K562 (cell line): ENCODE measurements around the gene MBOAT2. TPM values are rescaled to one million over a fixed set of nuclear protein-coding genes. Genes with fewer than 3 reads are reported as not detected.

Experiments used
- CXXC5 ChIP-seq: fragments of 250-450 bp; sonication (Bioruptor Pico); IDR thresholded peaks from 2 replicates; pipeline ENCODE4 v1.8.0; 2022; ENCODE audit warnings: inconsistent platforms, mild to moderate bottlenecking, moderate library complexity
- ELK3 ChIP-seq: fragments of 450-650 bp; formaldehyde crosslinking; IDR thresholded peaks from 2 replicates; pipeline ENCODE4 v1.4.0; 2020; ENCODE audit warnings: mild to moderate bottlenecking
- LARP7 ChIP-seq: fragments of 450-650 bp; IDR thresholded peaks from 2 replicates; pipeline ENCODE4 v1.6.1; 2016
- MAFF ChIP-seq: IDR thresholded peaks from 2 replicates; pipeline ENCODE4 v1.6.1; 2012; ENCODE audit warnings: low read length, improper control_type of control experiment
- NEUROD1 ChIP-seq: fragments of 150-350 bp; IDR thresholded peaks from 2 replicates; pipeline ENCODE4 v1.6.1; 2014; ENCODE audit warnings: borderline replicate concordance, low read length, low read depth; ENCODE audit not compliant: partially characterized antibody
- NR2C1 ChIP-seq, 2 experiments: fragments of 450-650 bp; IDR thresholded peaks; 2 replicates each; pipeline ENCODE4 v1.6.1; 2017; ENCODE audit warnings: mild to moderate bottlenecking in 2 of 2, antibody characterized with exemption in 1 of 2, inconsistent platforms in 1 of 2, missing compliant biosample characterization in 1 of 2, missing genetic modification characterization in 1 of 2
- PYGO2 ChIP-seq: fragments of 450-650 bp; IDR thresholded peaks from 2 replicates; pipeline ENCODE4 v1.6.1; 2016; ENCODE audit warnings: mild to moderate bottlenecking, missing genetic modification characterization, moderate library complexity, missing compliant biosample characterization
- RHOXF2B ChIP-seq: fragments of 250-450 bp; sonication (Bioruptor Pico); conservative IDR thresholded peaks from 2 replicates; pipeline ENCODE4 v1.5.1; 2021
- SIN3A ChIP-seq, 2 experiments: fragments of 150-350 bp in 1 of 2; IDR thresholded peaks; 2 replicates each; pipeline ENCODE4 v1.6.1; 2011 to 2016; ENCODE audit warnings: borderline replicate concordance in 2 of 2, low read depth in 2 of 2, low read length in 2 of 2, mild to moderate bottlenecking in 2 of 2, moderate library complexity in 2 of 2; ENCODE audit not compliant: control insufficient read depth in 1 of 2
- SIN3B ChIP-seq: fragments of 450-650 bp; IDR thresholded peaks from 2 replicates; pipeline ENCODE4 v1.6.1; 2017; ENCODE audit warnings: low read depth, mild to moderate bottlenecking, moderate library complexity
- SIRT6 ChIP-seq: IDR thresholded peaks from one replicate; pipeline ENCODE4 v1.6.1; 2012; ENCODE audit warnings: low read depth, mild to moderate bottlenecking, control low read depth, inconsistent platforms, low read length, moderate library complexity
- SMAD2 ChIP-seq: fragments of 150-350 bp; IDR thresholded peaks from 2 replicates; pipeline ENCODE4 v1.6.1; 2014; ENCODE audit warnings: low read depth, mild to moderate bottlenecking, low read length
- SOX6 ChIP-seq: fragments of 450-650 bp; IDR thresholded peaks from 2 replicates; pipeline ENCODE4 v1.6.1; 2014; ENCODE audit warnings: mild to moderate bottlenecking
- TEAD1 ChIP-seq, 2 experiments: fragments of 450-650 bp in 1 of 2; sonication (generic) in 1 of 2; formaldehyde crosslinking; IDR thresholded peaks; 2 replicates each; pipeline versions ENCODE4 v1.4.0 to v1.8.0; 2020 to 2022; ENCODE audit warnings: mild to moderate bottlenecking in 2 of 2, missing genetic modification reagents in 1 of 2
- XRCC5 ChIP-seq: fragments of 200-400 bp; formaldehyde crosslinking; IDR thresholded peaks from 2 replicates; pipeline ENCODE4 v1.6.1; 2017; ENCODE audit warnings: low read depth, mild to moderate bottlenecking, low read length
- ZNF408 ChIP-seq: fragments of 250-450 bp; sonication (Bioruptor Pico); IDR thresholded peaks from 2 replicates; pipeline ENCODE4 v1.4.0; 2020; ENCODE audit warnings: low read depth, mild to moderate bottlenecking, moderate library complexity
- ZNF75A ChIP-seq: fragments of 450-650 bp; formaldehyde crosslinking; IDR thresholded peaks from 2 replicates; pipeline ENCODE4 v1.4.0; 2020; ENCODE audit warnings: mild to moderate bottlenecking
- polyA plus RNA-seq, 8 experiments: library from polyadenylated mRNA; depleted of rRNA in 4 of 8; stranded (reverse) in 5 of 8; unstranded in 3 of 8; fragments of >200 nt; fragmentation: Nextera tagmentation in 2 of 8; fragmentation: Illumina TruSeq in 1 of 8; extraction: Ambion mirVana in 2 of 8; extraction: Trizol in 1 of 8; gene quantifications; 2 replicates each; pipeline versions ENCODE4 v1.2.1 to v1.2.3, GENCODE V29; 2011 to 2014; ENCODE audit warnings: inconsistent platforms in 1 of 8, missing spikeins in 1 of 8
- total RNA-seq, 7 experiments: library from RNA; depleted of rRNA in 6 of 7; stranded (reverse); fragments of >200 nt in 6 of 7; fragmentation: Illumina TruSeq in 2 of 7; extraction: Trizol in 2 of 7; gene quantifications; 2 replicates each; pipeline versions ENCODE4 v1.2.1 to v1.2.3, GENCODE V29; 2011 to 2021; ENCODE audit warnings: low replicate concordance in 1 of 7
- TF ChIP-seq, protein P1 (sequence below), 3 experiments: IDR thresholded peaks in 2 of 3; conservative IDR thresholded peaks in 1 of 3; 2 replicates each; pipeline ENCODE4 v1.5.1; 2011 to 2012; ENCODE audit warnings: low read length in 3 of 3, mild to moderate bottlenecking in 3 of 3, control low read depth in 2 of 3, improper control_type of control experiment in 1 of 3, inconsistent platforms in 1 of 3, low read depth in 1 of 3, mixed read lengths in 1 of 3, moderate library complexity in 1 of 3; ENCODE audit not compliant: insufficient read depth in 2 of 3
- TF ChIP-seq, protein P2 (sequence below): fragments of 250-450 bp; sonication (Bioruptor Pico); IDR thresholded peaks from 2 replicates; pipeline ENCODE4 v1.5.0; 2020; ENCODE audit warnings: mild to moderate bottlenecking, borderline replicate concordance
- TF ChIP-seq, protein P3 (sequence below), 2 experiments: IDR thresholded peaks; 2 replicates each; pipeline ENCODE4 v1.6.1; 2011; ENCODE audit warnings: borderline replicate concordance in 1 of 2, control low read depth in 1 of 2, low read depth in 1 of 2, low read length in 1 of 2, mild to moderate bottlenecking in 1 of 2, mixed read lengths in 1 of 2, moderate library complexity in 1 of 2; ENCODE audit not compliant: insufficient read depth in 1 of 2, insufficient read length in 1 of 2, poor library complexity in 1 of 2, severe bottlenecking in 1 of 2; ENCODE audit errors: extremely low read depth in 1 of 2

Gene MBOAT2
- total and polyA plus RNA-seq, 9 of the 15 experiments (the other 6 are each of a cell fraction or from before 2014, with no cell fraction given), result 8.4 to 122 (median 27.6) TPM

DNA sequence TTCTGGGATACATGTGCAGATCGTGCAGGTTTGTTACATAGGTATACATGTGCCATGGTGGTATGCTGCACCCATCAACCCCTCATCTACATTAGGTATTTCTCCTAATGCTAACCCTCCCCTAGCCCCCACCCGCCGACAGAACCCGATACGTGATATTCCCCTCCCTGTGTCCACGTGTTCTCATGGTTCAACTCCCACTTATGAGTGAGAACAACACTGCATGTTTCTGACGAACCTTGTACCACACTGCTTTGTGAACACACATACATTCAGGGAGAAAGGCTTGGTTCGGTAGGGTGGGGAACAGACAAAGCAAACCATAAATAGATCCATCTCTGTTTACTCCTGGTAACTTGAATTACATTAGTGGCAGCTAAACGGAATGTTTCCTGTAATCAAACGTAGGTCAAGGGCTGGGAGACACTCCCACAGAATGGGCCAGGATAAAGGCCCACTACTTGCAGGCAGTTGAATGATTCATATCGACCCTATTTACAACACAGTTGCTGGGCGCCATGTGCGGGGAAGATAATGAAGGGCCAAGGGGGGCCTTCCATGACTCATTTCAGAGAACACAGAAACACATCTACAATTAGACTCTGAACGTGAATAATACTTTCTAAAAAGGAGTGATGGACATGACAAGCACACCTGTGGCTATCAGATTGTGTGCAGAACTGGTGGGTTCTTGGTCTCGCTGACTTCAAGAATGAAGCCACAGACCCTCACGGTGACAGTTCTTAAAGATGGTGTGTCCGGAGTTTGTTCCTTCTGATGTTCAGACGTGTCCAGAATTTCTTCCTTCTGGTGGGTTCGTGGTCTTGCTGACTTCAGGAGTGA is 109.3 kb downstream of the MBOAT2 start (continued):
- TF ChIP-seq TEAD1 (CRISPR knock-in tag; IDR thresholded peaks at IDR 0.05) (peak in 1 of 2 experiments; percentile 33; a peak in 1 of 4 replicates), SIRT6 (no peak), SIN3A (IDR thresholded peaks at IDR 0.05; ENCODE audit: borderline replicate concordance in 2 of 2, control insufficient read depth in 1 of 2, low read depth in 2 of 2, low read length in 2 of 2) (no peak), CXXC5 (CRISPR knock-in tag) (peak; percentile 60), PYGO2 (tag) (no peak), SOX6 (peak; percentile 92), NR2C1 (IDR thresholded peaks at IDR 0.05) (0 out of 2 replicates have a peak, but pooled peaks have one; percentile 5), NR2C1 (tag; IDR thresholded peaks at IDR 0.05) (0 out of 2 replicates have a peak, but pooled peaks have one; percentile 46), SMAD2 (no peak), ZNF75A (CRISPR knock-in tag) (no peak), RHOXF2B (CRISPR knock-in tag) (no peak), SIN3B (no peak), LARP7 (no peak), NEUROD1 (peak; percentile 45), XRCC5 (no peak), ELK3 (CRISPR knock-in tag) (no peak), ZNF408 (CRISPR knock-in tag) (no peak), MAFF (no peak)
- TF ChIP-seq, protein P1, sequence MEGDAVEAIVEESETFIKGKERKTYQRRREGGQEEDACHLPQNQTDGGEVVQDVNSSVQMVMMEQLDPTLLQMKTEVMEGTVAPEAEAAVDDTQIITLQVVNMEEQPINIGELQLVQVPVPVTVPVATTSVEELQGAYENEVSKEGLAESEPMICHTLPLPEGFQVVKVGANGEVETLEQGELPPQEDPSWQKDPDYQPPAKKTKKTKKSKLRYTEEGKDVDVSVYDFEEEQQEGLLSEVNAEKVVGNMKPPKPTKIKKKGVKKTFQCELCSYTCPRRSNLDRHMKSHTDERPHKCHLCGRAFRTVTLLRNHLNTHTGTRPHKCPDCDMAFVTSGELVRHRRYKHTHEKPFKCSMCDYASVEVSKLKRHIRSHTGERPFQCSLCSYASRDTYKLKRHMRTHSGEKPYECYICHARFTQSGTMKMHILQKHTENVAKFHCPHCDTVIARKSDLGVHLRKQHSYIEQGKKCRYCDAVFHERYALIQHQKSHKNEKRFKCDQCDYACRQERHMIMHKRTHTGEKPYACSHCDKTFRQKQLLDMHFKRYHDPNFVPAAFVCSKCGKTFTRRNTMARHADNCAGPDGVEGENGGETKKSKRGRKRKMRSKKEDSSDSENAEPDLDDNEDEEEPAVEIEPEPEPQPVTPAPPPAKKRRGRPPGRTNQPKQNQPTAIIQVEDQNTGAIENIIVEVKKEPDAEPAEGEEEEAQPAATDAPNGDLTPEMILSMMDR (IDR thresholded peaks at IDR 0.05 in 2 of 3, conservative IDR thresholded peaks at IDR 0.05 in 1 of 3; ENCODE audit: insufficient read depth in 2 of 3, low read depth in 1 of 3, low read length in 3 of 3), result no peak
- TF ChIP-seq, protein P2, sequence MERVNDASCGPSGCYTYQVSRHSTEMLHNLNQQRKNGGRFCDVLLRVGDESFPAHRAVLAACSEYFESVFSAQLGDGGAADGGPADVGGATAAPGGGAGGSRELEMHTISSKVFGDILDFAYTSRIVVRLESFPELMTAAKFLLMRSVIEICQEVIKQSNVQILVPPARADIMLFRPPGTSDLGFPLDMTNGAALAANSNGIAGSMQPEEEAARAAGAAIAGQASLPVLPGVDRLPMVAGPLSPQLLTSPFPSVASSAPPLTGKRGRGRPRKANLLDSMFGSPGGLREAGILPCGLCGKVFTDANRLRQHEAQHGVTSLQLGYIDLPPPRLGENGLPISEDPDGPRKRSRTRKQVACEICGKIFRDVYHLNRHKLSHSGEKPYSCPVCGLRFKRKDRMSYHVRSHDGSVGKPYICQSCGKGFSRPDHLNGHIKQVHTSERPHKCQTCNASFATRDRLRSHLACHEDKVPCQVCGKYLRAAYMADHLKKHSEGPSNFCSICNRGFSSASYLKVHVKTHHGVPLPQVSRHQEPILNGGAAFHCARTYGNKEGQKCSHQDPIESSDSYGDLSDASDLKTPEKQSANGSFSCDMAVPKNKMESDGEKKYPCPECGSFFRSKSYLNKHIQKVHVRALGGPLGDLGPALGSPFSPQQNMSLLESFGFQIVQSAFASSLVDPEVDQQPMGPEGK (CRISPR knock-in tag), result no peak
- TF ChIP-seq, protein P3, sequence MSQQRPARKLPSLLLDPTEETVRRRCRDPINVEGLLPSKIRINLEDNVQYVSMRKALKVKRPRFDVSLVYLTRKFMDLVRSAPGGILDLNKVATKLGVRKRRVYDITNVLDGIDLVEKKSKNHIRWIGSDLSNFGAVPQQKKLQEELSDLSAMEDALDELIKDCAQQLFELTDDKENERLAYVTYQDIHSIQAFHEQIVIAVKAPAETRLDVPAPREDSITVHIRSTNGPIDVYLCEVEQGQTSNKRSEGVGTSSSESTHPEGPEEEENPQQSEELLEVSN (IDR thresholded peaks at IDR 0.05; ENCODE audit: borderline replicate concordance in 1 of 2, extremely low read depth in 1 of 2, insufficient read depth in 1 of 2, insufficient read length in 1 of 2, low read depth in 1 of 2, low read length in 1 of 2, poor library complexity in 1 of 2, severe bottlenecking in 1 of 2), result no peak
